OCI-LY7 (cell line): ENCODE measurements around the gene KRTAP16-1. TPM values are rescaled to one million over a fixed set of nuclear protein-coding genes. Genes with fewer than 3 reads are reported as not detected.

Experiments
- BruUV-seq: library from RNA; stranded (reverse); fragments of 400-500 nt; replicated peaks from 2 replicates; lab custom pipeline; 2021; lab: Mats Ljungman, UMichigan
- CTCF ChIA-PET: fragments of 300-600 bp; sonication (Branson Sonifier 250); formaldehyde crosslinking; loops from one replicate; lab custom pipeline; 2022; ENCODE audit warnings: antibody characterized with exemption; ENCODE audit not compliant: unreplicated experiment; lab: Charles Lee
- POLR2A ChIA-PET: fragments of 300-600 bp; sonication (Branson Sonifier 250); formaldehyde crosslinking; loops from one replicate; lab custom pipeline; 2022; ENCODE audit warnings: antibody characterized with exemption; lab: Charles Lee
- DNase-seq: peaks from one replicate; pipeline ENCODE4 v3.0.0-alpha.2; 2015; ENCODE audit warnings: low spot score
- H2AFZ ChIP-seq: fragments of 200-600 bp; sonication (generic), shearing (Covaris generic); 2 replicates; pipeline ENCODE4 v1.6.1; 2014; ENCODE audit warnings: mild to moderate bottlenecking, antibody characterized with exemption, low read length, moderate library complexity
- H3K27ac ChIP-seq: fragments of 200-600 bp; sonication (generic); 2 replicates; pipeline ENCODE4 v1.5.1; 2014; ENCODE audit warnings: mixed run types, low read depth, mild to moderate bottlenecking, moderate library complexity, low read length, inconsistent platforms; ENCODE audit not compliant: poor library complexity, severe bottlenecking
- H3K36me3 ChIP-seq: fragments of 200-600 bp; sonication (generic); 2 replicates; pipeline ENCODE4 v1.6.1; 2014; ENCODE audit warnings: mild to moderate bottlenecking, antibody characterized with exemption, low read length, moderate library complexity, mixed read lengths; ENCODE audit not compliant: insufficient read depth
- H3K4me1 ChIP-seq: fragments of 200-600 bp; sonication (generic); 2 replicates; pipeline ENCODE4 v1.5.1; 2014; ENCODE audit warnings: mild to moderate bottlenecking, low read length; ENCODE audit not compliant: insufficient read depth, poor library complexity, severe bottlenecking
- H3K4me2 ChIP-seq: fragments of 200-600 bp; sonication (generic); 2 replicates; pipeline ENCODE4 v1.6.1; 2014; ENCODE audit warnings: mild to moderate bottlenecking, low read length
- H3K4me3 ChIP-seq: fragments of 200-600 bp; sonication (generic); 2 replicates; pipeline ENCODE4 v1.5.1; 2014; ENCODE audit warnings: mild to moderate bottlenecking, low read depth, low read length; ENCODE audit not compliant: poor library complexity, severe bottlenecking
- H3K79me2 ChIP-seq: fragments of 200-600 bp; sonication (generic); 2 replicates; pipeline ENCODE4 v1.6.1; 2016; ENCODE audit warnings: low read depth, mild to moderate bottlenecking, low read length, moderate library complexity, mixed read lengths; ENCODE audit not compliant: insufficient read depth
- H3K9me2 ChIP-seq: fragments of 200-600 bp; sonication (generic); 2 replicates; pipeline ENCODE4 v1.6.1; 2016; ENCODE audit warnings: mild to moderate bottlenecking, low read length, mixed read lengths; ENCODE audit not compliant: insufficient read depth
- H3K9me3 ChIP-seq: fragments of 200-600 bp; sonication (generic); 2 replicates; pipeline ENCODE4 v1.6.1; 2014; ENCODE audit warnings: mild to moderate bottlenecking, mixed run types, low read length, mixed read lengths
- H4K20me1 ChIP-seq: fragments of 200-600 bp; sonication (generic); 2 replicates; pipeline ENCODE4 v1.6.1; 2014; ENCODE audit warnings: mild to moderate bottlenecking, antibody characterized with exemption, low read length, moderate library complexity, mixed read lengths; ENCODE audit not compliant: insufficient read depth
- CTCF ChIP-seq: fragments of 200-600 bp; sonication (generic); conservative IDR thresholded peaks from 2 replicates; pipeline ENCODE4 v1.5.1; 2014; ENCODE audit warnings: mild to moderate bottlenecking, antibody characterized with exemption, low read length, moderate library complexity, mixed read lengths
- EZH2phosphoT487 ChIP-seq: fragments of 200-600 bp; sonication (generic); IDR thresholded peaks from 2 replicates; pipeline ENCODE4 v1.6.1; 2018; ENCODE audit warnings: low read depth, borderline replicate concordance, mild to moderate bottlenecking, mixed run types, antibody characterized with exemption, low read length, moderate library complexity, mixed read lengths
- intact Hi-C: fragments of 100-400 bp; cut with micrococcal nuclease; formaldehyde crosslinking; loops from one replicate; pipeline ENCODE4 v1.10.0; 2022; ENCODE audit not compliant: unreplicated experiment
- total RNA-seq, 2 experiments: library from RNA; depleted of rRNA in 1 of 2; stranded (reverse); fragments of >200 nt in 1 of 2; shearing (Covaris generic) in 1 of 2; gene quantifications; 2 replicates each; pipeline ENCODE4 v1.2.3, GENCODE V29; 2014 to 2022

KRTAP16-1 gene
- total RNA-seq, 2 experiments from 2014 or later = not detected

GRCh38 chr17:41328207-41328606 lies 19.1 kb upstream of the KRTAP16-1 start:
- BruUV-seq = no TSS peak
- ChIA-PET CTCF (no interaction called here), POLR2A (no interaction called here)
- no peak for TF ChIP-seq EZH2phosphoT487
- no peak for TF ChIP-seq CTCF
- H3K36me3 ChIP-seq = no peaks in the 10 kb centered on the region
- no peaks in the 10 kb centered on the region for H3K79me2 ChIP-seq
- H3K4me3 ChIP-seq = no peak overlapping the region
- H3K9me3 ChIP-seq = no peaks in the 10 kb centered on the region
- no peaks in the 10 kb centered on the region for H3K4me1 ChIP-seq
- intact Hi-C loops = loop anchor here (10.0 kb wide), 2 partner anchors 337 to 523 kb away; no protein-coding TSS in a partner anchor
- H2AFZ ChIP-seq = no peak overlapping the region
- no peak overlapping the region for H3K27ac ChIP-seq
- no peak overlapping the region for H3K4me2 ChIP-seq
- H3K9me2 ChIP-seq = no peaks in the 10 kb centered on the region
- DNase-seq = no peak
- H4K20me1 ChIP-seq = no peaks in the 10 kb centered on the region

- no TSS peak for BruUV-seq
- no peaks in the 10 kb centered on the region for H3K79me2 ChIP-seq
- H2AFZ ChIP-seq = no peak overlapping the region
- TF ChIP-seq EZH2phosphoT487 (no peak), CTCF (no peak)
- no peaks in the 10 kb centered on the region for H3K36me3 ChIP-seq
- no peaks in the 10 kb centered on the region for H3K4me1 ChIP-seq
- H4K20me1 ChIP-seq = no peaks in the 10 kb centered on the region
- H3K27ac ChIP-seq = no peak overlapping the region
- no peak for DNase-seq
- no peaks in the 10 kb centered on the region for H3K9me2 ChIP-seq
- no peak overlapping the region for H3K4me2 ChIP-seq
- ChIA-PET POLR2A (no interaction called here), CTCF (no interaction called here)
- intact Hi-C loops = loop anchor here (10.0 kb wide), 2 partner anchors 337 to 523 kb away; no protein-coding TSS in a partner anchor
- no peak overlapping the region for H3K4me3 ChIP-seq
- H3K9me3 ChIP-seq = no peaks in the 10 kb centered on the region
These were observed 18.5 kb upstream of the KRTAP16-1 start for GRCh38 chr17:41327411-41328120.
